Dedifferentiated amniotic fluid mesenchymal stem cell (primary cell): ENCODE measurements around the gene KCNJ4.
A peak's percentile ranks its signal among the peaks of the same experiment; 100 is the strongest.
"Not testable (repeated sequence)": the region's sequence is repeated elsewhere in the genome, so short reads cannot be mapped to it uniquely, and the experiment has no call there.

ENCODE experiments used
- DNase-seq: peaks from one replicate; pipeline ENCODE4 v3.0.0-alpha.2; 2016; ENCODE audit errors: extremely low spot score

Gene KCNJ4

DNA sequence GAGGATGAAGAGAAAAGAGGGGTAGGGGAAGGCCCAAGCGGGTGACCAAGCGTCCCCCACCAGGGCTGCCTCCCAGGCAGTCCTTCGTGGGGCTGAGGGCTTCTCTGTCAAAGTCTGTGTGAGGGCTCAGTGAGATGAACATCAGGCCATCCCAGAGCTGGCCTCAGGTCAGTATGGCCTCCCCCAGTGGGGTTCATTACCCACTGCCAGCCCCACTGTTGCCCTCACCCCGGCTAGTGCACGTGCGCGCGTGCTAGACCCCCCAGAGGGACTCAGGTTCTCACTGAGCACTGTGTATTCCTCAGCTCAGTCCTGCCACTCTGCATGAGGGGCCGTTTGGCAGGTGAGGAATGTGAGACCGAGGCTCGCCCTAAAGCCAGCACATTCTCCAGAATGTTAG is 16.2 kb upstream of the KCNJ4 start:
- no peak for DNase-seq

DNA sequence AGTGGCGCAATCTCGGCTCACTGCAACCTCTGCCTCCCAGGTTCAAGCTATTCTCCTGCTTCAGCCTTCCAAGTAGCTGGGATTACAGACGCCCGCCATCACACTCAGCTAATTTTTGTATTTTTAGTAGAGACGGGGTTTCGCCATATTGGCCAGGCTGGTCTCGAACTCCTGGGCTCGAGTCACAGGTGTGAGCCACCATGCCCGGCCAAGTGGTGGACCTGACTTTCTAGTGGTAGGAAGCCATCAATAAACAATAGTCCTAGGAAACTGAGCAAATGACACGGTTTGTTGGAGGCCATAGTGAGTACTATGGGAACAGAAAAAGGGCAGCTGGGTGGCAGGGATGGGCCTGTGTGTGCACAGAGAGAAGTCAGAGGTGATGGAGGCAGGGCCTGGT is 15.2 kb upstream of the KCNJ4 start:
- not testable (repeated sequence) for DNase-seq

DNA sequence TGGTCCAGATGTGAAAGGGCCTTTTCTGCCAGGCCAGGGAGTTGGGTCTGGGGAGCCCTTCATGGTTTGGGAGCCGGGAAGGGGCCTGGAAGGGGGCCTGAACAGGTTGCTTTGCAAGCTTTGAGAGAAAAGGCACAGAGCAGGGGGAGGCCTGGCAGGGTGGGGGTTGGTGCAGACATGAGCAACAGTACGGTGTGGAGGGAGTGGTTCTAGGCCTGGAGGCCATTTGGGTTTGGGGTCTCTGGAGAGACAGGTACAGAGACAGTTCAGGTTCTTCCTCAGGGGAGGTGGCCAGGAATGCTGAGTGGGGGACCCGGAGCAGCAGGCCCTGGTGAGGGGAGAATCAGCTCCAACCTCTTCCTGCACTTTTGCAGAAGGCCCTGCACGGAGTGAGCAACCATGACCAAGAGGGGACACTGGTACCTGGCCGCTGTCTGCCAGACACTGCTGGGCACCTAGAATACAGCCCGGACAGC is 14.3 kb upstream of the KCNJ4 start:
- no peak for DNase-seq

DNA sequence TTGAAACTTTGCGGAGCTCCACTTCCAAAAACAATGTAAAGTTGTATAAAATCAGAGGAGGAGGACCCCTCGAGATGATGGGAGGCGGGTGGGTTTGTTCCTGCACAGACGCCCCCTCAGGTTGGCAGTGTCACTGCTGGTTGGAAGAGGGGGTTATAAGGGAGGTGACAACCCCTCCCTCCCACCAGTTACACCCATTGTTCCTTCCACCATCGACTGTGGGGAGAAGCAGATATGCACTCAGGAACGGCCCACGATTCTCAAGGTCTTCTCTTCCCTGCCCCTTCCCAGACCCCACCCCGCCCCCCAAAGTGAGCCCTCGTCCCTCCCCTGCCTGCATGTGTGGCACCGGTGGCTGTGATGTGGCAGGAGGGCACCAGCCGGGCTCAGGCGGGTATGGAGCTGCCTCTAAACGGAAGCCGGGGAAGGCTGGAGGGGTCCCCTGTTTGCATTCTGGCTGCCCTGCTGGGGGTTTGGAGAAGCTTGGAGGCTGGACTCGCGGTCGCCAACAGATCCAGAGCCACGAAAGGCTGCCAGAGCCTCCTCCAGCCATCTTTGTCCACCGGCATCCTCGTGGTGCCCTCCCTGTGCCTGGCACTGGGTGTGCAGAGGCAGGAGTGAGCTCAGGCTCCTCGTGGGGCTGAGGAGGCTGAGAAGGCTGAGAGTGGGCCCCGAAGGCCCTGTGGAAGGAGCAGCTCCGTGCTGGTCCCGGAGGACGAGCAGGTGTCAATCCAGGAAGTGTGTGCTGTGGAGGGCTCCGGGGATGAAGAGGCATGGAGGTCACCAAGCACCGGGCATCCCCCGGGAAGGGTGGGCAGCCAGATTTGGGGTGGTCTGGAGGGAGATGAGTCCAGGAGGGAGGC is 13.7 kb upstream of the KCNJ4 start:
- no peak for DNase-seq

DNA sequence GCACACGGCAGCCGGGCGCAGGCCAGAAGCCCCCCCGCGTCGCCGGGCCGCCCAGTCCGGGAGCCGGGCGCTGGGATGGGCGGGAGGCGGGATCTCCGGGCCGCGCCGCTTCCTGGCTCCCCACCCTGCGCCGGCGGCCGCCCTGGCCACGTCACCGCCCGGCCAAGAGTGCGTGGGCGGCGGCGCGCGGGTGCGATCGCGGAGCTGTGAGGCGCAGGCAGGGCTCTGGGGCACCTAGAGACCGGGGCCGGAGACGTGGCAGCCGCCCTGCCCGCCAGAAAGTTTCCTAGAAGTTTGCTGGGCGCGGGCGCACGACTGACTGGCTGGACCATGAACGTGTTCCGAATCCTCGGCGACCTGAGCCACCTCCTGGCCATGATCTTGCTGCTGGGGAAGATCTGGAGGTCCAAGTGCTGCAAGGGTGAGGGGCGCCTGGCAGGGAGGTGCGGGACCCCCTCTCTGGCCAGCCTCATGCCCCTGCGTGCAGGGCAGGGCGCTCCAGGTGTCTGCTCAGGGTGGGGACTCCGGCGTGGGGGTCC is 13.0 kb upstream of the KCNJ4 start, which contains the start of gene KDELR3:
TSS of gene KDELR3 (plus strand) at position 193 of the 539 bp plus-strand sequence. CDS start at position 331, 138 bp downstream.
- peak; percentile 45 for DNase-seq

DNA sequence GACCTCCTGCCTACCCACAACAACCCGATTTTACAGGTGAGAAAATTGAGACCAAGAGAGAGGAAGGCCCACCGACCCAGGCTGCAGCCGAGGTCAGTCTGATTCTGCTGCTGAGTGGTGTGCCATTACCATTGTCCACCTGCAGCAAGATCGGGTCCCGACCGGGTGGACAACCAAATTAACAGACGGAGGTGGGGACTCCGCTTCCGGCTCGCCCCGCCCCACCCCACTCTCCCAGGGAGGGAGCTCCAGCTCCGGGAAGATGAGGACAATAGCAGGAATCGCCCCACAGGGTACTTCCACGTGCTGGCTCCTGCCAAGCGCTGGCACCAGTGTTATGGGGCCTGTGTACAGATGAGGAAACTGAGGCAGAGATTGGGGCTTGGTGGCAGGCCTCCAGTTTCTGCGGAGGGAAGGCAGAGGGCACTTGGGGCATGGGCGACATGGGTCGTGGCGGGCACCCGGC is 12.5 kb upstream of the KCNJ4 start:
- DNase-seq, result no peak

DNA sequence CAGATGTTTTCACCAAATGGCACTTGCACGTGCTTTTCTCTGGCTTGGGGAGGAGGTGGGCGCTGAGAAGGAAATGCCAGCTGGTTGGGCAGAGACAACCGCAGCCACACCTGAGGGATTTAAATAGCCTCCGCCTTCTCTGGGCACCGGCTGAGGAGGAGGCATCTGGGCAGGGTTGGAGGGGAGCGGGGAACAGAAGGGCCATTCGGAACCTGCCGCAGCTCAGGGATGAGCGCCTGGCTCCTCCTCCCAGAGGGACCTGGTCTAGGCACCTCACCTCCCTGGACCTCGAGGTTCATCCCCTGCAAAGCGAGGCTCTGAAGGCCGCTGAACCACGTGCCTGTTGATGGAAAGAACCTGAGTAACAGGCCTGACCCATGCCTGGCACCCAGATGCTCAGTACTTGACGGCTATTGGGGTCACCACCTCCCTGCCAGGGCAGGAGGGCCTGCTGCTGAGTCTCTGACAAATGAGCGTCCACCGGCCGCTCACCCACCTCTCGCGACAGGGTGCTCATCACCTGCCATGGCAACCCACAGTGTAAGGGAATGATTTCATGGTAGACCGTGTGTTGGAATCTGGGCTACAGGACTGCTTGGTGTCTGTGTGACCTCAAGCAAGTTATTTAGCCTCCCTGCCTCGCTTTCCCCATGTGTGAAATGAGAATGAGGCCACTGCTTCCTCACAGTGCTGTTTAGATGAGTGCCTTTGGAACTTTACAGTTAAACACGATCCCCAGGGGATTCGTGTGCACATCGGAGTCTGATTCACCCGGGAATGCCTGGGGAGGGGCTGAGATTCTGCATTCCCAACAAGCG is 10.9 kb upstream of the KCNJ4 start:
- no peak for DNase-seq

DNA sequence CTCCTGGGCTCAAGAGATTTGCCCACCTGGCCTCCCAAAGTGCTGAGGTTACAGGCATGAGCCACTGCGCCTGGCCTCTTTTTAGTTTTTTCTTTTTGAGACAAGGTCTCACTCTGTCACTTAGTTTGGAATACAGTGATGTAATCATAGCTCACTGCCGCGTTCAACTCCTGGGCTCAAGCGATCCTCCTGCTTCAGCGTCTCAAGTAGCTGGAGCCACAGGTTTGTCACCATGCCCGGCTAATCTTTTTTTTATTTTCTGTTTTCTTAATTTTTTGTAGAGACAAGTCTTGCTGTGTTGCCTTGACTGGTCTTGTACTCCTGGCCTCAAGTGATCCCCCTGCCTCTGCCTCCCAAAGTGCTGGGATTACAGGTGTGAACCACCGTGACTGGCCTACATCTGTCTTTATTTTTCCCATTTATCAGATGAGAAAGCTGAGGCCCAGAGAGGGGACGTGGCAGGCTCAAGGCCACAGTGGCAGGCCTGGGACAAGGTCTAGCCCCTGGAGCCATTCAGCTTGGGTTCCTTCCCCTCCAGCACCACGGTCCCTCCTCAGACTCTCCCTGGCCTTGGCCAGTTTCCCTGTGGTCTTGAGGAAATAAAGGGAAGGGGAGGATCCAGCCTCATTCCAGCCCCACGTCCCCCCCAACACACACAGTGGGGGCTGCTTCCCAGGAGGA is 10.1 kb upstream of the KCNJ4 start:
- DNase-seq, result no peak

DNA sequence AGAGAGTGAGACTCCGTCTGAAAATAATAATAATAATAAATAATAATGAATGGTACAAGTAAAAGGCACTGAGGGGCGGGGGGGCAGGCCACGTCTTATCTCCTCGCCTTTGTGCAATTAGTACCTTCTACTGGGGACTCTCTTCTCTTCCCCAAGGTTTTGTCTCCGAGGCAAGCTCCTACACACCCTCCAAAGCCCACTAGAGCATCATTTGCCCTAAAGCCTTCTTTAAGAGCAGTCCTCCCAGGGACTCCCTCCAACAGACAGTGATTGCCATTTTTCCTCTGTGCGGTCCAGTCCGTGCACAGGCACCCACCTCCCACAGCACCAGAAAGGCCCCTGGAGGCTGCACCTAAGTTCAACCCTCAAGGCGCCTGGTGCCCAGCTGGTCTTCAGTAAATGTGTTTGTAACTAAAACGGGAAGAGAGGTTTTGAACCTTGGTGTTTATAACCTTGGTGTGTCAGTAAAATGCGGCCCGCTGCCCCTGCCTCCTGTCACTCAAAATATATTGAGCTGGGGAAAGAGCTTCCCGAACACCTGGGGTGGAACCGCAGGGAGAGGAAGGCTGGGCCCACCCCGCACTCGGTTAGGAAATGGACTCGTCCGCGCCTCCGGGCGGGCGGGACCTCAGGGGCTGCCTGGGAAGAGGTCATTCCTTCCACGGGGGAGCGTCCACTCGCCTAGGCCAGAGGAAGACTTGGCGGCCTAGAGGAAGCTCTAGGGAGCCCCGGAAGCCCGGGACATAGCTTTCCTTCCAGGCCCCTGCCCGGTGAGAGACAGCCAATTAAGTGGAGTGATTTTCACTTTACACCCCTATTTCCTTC is 8.2 kb upstream of the KCNJ4 start:
- no peak for DNase-seq

DNA sequence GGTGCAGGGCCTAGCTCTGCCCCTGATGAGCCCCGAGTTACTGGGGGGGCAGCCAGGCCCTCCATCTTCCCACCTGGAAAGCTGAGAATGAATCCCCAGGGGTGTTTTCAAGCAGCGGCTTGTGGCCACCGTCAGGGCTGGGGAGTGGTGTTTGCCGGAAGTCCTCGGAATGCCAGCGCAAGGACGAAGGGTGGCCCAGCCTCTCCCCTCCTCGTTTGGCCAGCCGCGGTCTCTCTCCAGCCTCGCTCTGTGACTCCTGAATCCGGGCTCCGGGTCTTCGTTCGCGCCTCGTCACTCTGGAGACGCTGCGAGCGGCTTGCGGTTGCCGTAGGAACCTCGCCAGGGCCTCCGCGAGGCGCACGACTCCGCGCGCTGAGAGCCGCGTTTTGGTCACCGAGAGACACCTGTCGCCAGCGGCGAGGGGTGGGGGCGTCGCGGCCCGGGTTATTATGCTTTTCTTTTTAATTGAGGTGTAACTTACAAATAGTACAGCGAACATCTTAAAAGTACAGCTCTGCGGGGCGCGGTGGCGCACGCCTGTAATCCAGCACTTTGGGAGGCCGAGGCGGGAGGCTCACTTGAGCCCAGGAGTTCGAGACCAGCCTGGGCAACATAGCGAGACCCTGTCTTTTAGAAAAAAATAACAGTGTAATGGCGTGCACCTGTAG is 6.5 kb upstream of the KCNJ4 start:
- DNase-seq, result peak; percentile 69

DNA sequence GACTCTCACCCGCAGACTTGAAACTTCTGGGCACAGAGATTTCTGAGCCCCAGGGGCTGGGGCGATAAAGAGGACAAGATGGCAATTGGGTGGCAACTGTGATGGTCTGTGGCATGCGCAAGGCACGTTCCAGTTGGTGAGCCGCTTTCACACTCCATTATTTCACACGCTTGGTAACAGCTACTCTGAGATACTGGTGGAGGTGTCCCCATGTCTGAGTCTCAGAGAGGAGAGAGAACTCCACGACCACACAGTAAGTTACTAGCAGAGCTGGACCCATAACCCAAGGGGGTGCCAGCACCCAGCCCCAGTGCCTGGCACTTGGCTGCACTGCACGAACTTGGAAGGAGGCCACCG is 6.0 kb upstream of the KCNJ4 start:
- no peak for DNase-seq

DNA sequence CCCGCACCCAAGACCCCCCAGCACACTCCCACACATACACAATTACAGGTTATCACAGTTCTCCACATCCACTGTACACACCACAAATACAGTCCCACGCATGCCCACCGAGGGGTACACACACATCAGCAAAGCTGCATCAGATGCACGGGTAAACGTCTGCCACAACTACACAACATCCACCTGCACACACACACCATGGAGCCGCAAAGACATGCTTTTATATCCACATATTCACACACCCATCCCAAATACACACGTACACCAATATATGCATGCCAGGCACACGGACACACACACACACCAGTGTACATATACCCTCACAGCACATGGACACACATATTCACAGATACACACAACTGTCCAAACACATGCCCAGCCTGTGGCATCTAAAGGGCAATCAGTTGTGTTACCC is 5.4 kb upstream of the KCNJ4 start:
- DNase-seq, result no peak

DNA sequence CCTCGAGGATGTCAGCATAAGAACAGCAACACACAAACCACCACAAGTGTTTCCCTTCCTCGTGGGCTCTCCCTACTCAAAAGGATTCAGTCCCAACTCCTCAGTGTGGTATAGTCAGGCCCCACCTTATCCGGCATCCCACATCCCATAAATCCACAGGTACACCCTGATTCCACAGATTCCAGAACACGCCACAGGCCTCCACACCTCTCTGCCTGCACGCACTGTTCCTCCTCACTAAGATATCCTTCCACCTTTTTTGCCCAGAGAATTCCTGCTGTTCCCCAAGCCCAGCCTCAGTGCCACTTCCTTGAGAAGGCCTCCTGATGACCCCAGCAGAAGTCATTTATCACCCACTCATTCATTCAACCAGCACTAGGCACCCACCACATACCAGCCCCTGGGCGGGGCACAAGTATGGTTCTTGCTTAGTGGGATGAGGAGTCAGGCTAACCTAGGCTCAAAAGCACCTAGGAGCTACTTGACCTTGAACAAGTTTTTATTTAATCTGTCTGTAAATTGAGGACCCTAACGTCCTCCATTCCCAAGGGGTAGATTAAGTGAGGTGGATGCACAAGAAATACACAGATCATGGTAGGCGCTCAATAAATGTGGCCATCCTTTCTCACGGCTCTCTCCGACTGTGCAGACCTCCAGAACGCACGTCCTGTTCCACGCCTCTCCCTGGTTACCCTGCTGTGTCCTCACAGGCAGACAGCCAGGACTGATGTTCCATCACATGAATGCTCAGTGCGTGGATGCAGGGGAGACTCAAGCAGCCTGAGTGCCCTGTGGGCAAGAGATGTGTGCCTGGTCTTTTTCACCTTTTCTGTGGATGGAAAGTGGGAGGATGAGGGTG is 2.1 kb upstream of the KCNJ4 start:
- DNase-seq, result no peak

DNA sequence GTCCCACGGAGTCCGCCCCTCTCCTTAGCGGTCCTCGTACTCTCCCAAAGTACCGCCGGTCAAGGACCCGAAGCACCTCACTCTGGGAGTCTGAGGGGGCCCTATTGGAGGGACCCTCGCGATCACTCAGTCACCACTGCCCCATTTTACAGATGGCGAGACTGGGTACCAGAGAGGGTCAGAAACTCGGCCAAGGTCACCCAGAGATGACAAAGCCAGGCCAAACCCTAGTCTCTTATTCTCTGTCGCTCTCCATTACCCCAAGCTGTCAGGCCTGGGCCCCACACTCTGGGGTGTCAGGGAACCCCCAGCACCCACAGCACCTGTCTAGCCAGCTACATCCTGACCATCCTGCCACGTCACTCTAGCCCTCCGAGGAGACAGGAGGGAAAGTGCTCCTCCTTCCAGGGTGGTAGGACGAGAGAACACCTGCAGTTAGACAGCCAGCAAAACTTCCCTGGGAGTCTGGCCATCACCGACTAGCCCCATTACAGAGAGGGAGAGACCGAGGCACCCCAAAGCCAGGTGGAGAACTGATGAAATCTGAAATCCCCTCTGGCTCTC is 1.4 kb upstream of the KCNJ4 start:
- DNase-seq, result no peak

DNA sequence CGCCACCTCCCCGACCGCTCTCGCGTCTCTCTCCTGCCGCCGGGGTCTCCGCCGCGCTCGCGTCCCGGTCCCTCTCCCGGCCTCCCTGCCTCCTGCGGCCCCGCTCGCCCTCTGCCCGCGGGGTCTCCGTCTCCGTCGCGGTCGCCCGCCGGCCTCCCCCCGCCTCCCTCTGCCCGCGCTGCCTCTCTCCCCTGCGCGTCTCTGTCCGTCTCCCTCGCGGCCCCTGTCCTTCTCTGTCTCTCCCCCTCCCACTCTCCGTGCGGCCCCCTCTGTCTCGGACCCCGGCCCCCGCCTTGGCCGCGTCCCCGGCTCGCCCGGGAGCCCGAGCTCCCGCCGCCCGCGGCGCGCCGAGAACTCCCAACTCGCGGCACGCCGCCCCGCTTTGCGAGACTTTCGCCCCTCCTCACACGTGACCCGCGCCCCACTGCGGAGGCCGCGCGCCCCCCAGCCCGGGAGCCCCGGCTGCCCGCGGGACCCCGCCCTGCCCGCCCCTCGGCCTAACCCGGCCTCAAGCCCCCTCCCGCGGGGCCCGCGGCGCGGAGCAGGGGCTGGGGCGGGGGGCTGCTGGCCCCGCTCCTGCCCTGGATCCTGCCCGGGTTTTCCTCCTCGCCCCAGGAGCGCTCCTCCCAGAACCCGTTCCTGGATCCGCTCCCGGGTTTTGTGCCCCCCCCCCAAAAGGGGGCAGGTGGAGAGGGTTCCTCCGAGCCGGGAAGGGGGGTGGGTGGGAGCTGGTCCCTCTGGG is 702 bp upstream of the KCNJ4 start:
- no peak for DNase-seq

DNA sequence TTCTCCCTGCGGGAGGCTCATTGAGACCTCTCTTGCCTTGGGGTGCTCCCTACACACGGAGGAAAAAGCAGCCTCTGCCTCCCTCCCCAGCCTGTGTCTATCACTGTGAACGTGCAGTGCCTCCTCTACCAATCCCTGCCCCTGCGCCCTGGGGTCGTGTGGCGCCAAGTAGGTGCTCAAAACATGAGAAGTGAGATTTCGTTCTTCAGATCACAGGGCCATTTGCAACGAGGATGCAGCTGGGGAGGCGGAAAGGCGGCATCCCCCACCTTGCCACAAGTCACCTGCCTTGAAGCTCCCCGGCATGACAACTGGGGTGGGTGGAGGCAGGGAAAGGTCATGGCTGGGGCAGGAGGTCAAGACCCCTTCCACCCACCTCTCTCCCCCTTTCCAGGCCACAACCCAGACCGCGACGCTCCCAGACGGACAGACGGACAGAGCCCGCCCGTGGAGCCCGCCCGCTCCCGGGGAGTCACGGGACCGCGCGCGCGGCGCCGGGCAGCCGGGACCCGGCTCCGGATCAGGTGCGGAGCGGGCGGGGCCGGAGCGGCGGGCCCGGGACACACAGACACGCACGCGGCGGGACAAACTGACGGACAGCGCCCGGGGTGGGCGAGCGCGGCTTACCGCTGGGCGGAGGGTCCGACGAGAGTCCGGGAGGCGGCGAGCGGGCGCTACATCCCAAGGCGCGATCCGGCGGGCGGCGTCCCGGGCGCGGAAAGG is 485 bp downstream of the KCNJ4 start:
- no peak for DNase-seq

DNA sequence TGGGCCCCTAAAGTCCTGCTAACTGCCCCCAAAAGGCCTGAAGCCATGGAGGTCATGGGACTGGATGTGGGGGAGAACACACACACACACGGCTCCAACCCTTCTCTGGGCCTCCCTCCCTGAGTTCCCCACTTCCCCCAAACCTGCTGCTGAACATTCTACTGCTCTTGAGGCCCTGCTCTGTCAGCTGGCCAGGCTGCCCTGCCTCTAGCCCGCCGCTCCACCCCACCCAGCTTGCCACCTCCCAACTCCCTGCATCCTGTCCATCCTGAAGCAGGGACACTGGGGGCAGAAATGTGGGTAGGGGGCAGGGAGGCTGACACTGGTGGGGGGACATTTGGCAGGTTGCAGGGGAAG is 1.0 kb downstream of the KCNJ4 start:
- DNase-seq, result no peak
